ENCODE data around the gene LILRB2. TPM values are rescaled to one million over a fixed set of nuclear protein-coding genes. Genes with fewer than 3 reads are reported as not detected.

Gene LILRB2
- total RNA-seq, 1 experiment from 2014 or later = not detected

DNA sequence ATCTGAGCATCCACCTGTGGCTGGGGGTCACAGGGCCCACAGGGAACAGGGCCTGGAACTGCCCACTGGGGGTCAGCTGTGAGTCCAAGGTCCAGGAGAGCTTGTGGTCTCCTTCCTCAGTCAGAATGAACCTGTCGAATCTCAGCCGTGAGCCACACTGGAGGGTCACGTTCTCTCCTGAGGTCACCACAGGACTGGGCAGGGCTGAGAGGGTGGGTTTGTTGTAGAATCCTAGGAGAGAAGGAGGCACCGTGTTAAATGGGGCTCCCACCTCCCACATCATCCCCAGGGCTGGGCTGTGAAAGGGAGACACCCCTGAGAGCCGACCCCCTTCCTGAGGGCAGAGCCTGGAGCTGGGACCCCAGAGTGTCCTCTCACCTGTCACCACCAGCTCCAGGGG is 30.6 kb upstream of the LILRB2 start:
- no peaks in the 10 kb centered on the region for H3K4me1 ChIP-seq (replicated peaks; ENCODE audit: insufficient read depth)
- no peaks in the 10 kb centered on the region for H3K36me3 ChIP-seq (ENCODE audit: low read depth)
- ChIA-PET POLR2A (ENCODE audit: unreplicated experiment) (no interaction called here), CTCF (no interaction called here)
- no peaks in the 10 kb centered on the region for H3F3A ChIP-seq (ENCODE audit: insufficient read depth, low read depth)
- no peak overlapping the region for H3K4me2 ChIP-seq
- DNase-seq = no peak
- no peaks in the 10 kb centered on the region for H3K9me3 ChIP-seq (ENCODE audit: insufficient read depth, low read depth)
- no peaks in the 10 kb centered on the region for H3K79me2 ChIP-seq (ENCODE audit: low read depth)
- BruUV-seq (replicated peaks) = no TSS peak
- no peak overlapping the region for H2AFZ ChIP-seq
- intact Hi-C loops (cut with micrococcal nuclease; ENCODE audit: unreplicated experiment) = no loop called here
- no peak overlapping the region for H3K4me3 ChIP-seq
- H3K9me2 ChIP-seq (ENCODE audit: insufficient read depth) = no peaks in the 10 kb centered on the region
- no peak overlapping the region for H3K27ac ChIP-seq
- TF ChIP-seq EZH2 (IDR thresholded peaks at IDR 0.05; ENCODE audit: low read depth) = no peak
- TF ChIP-seq, protein P1, sequence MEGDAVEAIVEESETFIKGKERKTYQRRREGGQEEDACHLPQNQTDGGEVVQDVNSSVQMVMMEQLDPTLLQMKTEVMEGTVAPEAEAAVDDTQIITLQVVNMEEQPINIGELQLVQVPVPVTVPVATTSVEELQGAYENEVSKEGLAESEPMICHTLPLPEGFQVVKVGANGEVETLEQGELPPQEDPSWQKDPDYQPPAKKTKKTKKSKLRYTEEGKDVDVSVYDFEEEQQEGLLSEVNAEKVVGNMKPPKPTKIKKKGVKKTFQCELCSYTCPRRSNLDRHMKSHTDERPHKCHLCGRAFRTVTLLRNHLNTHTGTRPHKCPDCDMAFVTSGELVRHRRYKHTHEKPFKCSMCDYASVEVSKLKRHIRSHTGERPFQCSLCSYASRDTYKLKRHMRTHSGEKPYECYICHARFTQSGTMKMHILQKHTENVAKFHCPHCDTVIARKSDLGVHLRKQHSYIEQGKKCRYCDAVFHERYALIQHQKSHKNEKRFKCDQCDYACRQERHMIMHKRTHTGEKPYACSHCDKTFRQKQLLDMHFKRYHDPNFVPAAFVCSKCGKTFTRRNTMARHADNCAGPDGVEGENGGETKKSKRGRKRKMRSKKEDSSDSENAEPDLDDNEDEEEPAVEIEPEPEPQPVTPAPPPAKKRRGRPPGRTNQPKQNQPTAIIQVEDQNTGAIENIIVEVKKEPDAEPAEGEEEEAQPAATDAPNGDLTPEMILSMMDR (conservative IDR thresholded peaks at IDR 0.05) = no peak
- H4K20me1 ChIP-seq (ENCODE audit: insufficient read depth) = no peaks in the 10 kb centered on the region
- H3K27me3 ChIP-seq (ENCODE audit: insufficient read depth, low read depth) = peaks cover 88% of the 10 kb centered on the region

DNA sequence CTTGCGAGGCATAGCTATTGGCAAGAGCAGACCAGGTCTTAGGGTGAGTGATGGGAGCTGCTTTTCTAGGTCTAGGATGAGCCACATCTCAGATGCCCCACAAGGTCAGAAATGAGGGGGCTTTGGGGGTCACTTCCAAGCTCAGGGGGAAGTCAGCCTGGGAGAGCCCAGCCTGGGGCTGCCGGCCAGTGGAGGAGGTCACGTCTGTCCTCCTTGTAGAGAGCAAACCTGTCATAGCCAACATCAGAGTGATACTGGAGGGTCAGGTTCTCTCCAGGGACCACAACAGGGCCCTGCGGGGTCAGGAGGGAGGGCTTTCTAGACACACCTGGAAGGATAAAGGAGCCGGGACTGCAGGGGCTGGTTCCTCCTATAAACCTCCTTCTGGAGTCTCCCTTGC is 29.6 kb upstream of the LILRB2 start:
- CTCF ChIA-PET = no interaction called here

DNA sequence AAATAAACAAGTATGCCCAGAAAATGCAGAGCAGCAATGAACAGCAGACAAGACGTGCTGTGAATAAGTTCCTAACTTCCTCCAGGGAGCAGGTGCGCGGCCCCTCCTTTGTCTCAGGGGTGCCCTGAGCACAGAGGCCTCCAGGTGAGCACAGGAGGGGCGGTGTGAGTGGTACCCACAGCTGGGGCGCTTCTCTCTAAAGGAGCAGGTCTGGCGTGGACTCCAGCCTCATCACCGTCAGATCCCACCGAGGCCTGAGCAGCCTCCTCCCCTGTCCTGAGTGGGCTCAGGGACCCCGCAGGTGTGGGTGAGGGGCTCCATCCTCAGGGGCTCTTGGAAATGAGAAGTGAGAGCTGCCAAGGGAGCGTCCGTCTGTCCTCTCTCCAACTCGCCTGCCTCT is 28.9 kb upstream of the LILRB2 start:
- DNase-seq = no peak
- TF ChIP-seq EZH2 (IDR thresholded peaks at IDR 0.05; ENCODE audit: low read depth) = no peak
- TF ChIP-seq, protein P1 (conservative IDR thresholded peaks at IDR 0.05) = no peak
- no peaks in the 10 kb centered on the region for H3F3A ChIP-seq (ENCODE audit: insufficient read depth, low read depth)
- no peak overlapping the region for H3K4me3 ChIP-seq
- no peaks in the 10 kb centered on the region for H4K20me1 ChIP-seq (ENCODE audit: insufficient read depth)
- intact Hi-C loops (cut with micrococcal nuclease; ENCODE audit: unreplicated experiment) = no loop called here
- H3K9me3 ChIP-seq (ENCODE audit: insufficient read depth, low read depth) = no peaks in the 10 kb centered on the region
- no TSS peak for BruUV-seq (replicated peaks)
- ChIA-PET POLR2A (ENCODE audit: unreplicated experiment) (no interaction called here), CTCF (no interaction called here)
- H3K4me2 ChIP-seq = no peak overlapping the region
- no peaks in the 10 kb centered on the region for H3K4me1 ChIP-seq (replicated peaks; ENCODE audit: insufficient read depth)
- peaks cover 87% of the 10 kb centered on the region for H3K27me3 ChIP-seq (ENCODE audit: insufficient read depth, low read depth)
- no peaks in the 10 kb centered on the region for H3K79me2 ChIP-seq (ENCODE audit: low read depth)
- no peak overlapping the region for H3K27ac ChIP-seq
- H3K9me2 ChIP-seq (ENCODE audit: insufficient read depth) = no peaks in the 10 kb centered on the region
- H2AFZ ChIP-seq = no peak overlapping the region
- no peaks in the 10 kb centered on the region for H3K36me3 ChIP-seq (ENCODE audit: low read depth)

More for the DNA sequence above, 29.6 kb upstream of the LILRB2 start:
- DNase-seq = no peak
- Histone ChIP-seq H3F3A (ENCODE audit: insufficient read depth, low read depth) (no peaks in the 10 kb centered on the region), H3K4me1 (replicated peaks; ENCODE audit: insufficient read depth) (no peaks in the 10 kb centered on the region), H3K4me2 (no peak overlapping the region), H3K9me3 (ENCODE audit: insufficient read depth, low read depth) (no peaks in the 10 kb centered on the region), H3K36me3 (ENCODE audit: low read depth) (no peaks in the 10 kb centered on the region), H3K9me2 (ENCODE audit: insufficient read depth) (no peaks in the 10 kb centered on the region), H3K27ac (no peak overlapping the region), H3K79me2 (ENCODE audit: low read depth) (no peaks in the 10 kb centered on the region), H4K20me1 (ENCODE audit: insufficient read depth) (no peaks in the 10 kb centered on the region), H3K4me3 (no peak overlapping the region), H2AFZ (no peak overlapping the region), H3K27me3 (ENCODE audit: insufficient read depth, low read depth) (peaks cover 88% of the 10 kb centered on the region)
- BruUV-seq (replicated peaks) = no TSS peak
- TF ChIP-seq EZH2 (IDR thresholded peaks at IDR 0.05; ENCODE audit: low read depth) = no peak
- TF ChIP-seq, protein P1 (conservative IDR thresholded peaks at IDR 0.05) = no peak
- intact Hi-C loops (cut with micrococcal nuclease; ENCODE audit: unreplicated experiment) = no loop called here
- POLR2A ChIA-PET (ENCODE audit: unreplicated experiment) = no interaction called here
